ENCODE measurements around the gene CDKAL1.

- TF ChIP-seq CTCF (IDR thresholded peaks at IDR 0.05) (no peak), POLR2A (IDR thresholded peaks at IDR 0.05; ENCODE audit: low read depth) (no peak), EP300 (IDR thresholded peaks at IDR 0.05) (no peak)
These were observed 50.0 kb downstream of the CDKAL1 start for GRCh38 chr6:20584100-20584731.

All from esophagus muscularis mucosa (tissue), 4 donors.